Measurements from ENCODE around the gene PRG2.

DNA sequence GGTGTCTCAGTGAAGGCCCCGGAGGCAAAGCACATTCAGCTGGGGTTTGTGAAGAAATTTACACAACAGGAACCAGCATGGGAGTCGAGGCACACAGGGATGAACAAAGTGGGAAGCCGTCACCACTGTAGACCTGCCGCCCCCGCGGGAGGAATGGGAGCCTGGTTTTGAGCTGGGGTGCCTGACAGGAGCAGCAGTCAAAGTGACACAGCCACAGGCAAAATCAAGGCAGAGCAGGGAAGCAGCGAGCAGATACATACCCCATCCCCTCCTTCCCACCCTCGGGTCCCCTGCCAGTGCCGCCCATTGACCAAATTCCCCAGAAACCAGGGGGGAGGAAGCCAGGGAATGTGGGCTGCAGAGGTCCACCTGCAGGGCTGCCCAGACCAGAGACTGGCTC is 31.5 kb downstream of the PRG2 start:
- TF ChIP-seq, protein P1, sequence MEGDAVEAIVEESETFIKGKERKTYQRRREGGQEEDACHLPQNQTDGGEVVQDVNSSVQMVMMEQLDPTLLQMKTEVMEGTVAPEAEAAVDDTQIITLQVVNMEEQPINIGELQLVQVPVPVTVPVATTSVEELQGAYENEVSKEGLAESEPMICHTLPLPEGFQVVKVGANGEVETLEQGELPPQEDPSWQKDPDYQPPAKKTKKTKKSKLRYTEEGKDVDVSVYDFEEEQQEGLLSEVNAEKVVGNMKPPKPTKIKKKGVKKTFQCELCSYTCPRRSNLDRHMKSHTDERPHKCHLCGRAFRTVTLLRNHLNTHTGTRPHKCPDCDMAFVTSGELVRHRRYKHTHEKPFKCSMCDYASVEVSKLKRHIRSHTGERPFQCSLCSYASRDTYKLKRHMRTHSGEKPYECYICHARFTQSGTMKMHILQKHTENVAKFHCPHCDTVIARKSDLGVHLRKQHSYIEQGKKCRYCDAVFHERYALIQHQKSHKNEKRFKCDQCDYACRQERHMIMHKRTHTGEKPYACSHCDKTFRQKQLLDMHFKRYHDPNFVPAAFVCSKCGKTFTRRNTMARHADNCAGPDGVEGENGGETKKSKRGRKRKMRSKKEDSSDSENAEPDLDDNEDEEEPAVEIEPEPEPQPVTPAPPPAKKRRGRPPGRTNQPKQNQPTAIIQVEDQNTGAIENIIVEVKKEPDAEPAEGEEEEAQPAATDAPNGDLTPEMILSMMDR (IDR thresholded peaks at IDR 0.05), result no peak
- TF ChIP-seq POLR2A (IDR thresholded peaks at IDR 0.05) (no peak), POLR2AphosphoS5 (IDR thresholded peaks at IDR 0.05) (no peak)
